HCT116 (cell line): Measurements from ENCODE around the gene NR1I3. TPM values are rescaled to one million over a fixed set of nuclear protein-coding genes. Genes with fewer than 3 reads are reported as not detected.

Experiments
- ATAC-seq: fragments of 200-7000 bp; cut with Tn5 transposase; 2 replicates; pipeline ENCODE4 v1.9.1; 2020; ENCODE audit warnings: mild to moderate bottlenecking, moderate library complexity
- BruUV-seq: library from RNA; stranded (reverse); fragments of 400-500 nt; replicated peaks from 2 replicates; lab custom pipeline; 2021; lab: Mats Ljungman, UMichigan
- CTCF ChIA-PET: fragments of 300-600 bp; sonication (Branson Sonifier 250); formaldehyde crosslinking; loops from one replicate; lab custom pipeline; 2021; ENCODE audit warnings: antibody characterized with exemption; lab: Charles Lee
- POLR2A ChIA-PET: fragments of 300-600, 350-600 bp; sonication (Branson Sonifier 250); formaldehyde crosslinking; loops from one replicate; lab custom pipeline; 2021; ENCODE audit warnings: antibody characterized with exemption; lab: Charles Lee
- RAD21 ChIA-PET, 2 experiments: fragments of 300-600 bp; sonication (Branson Sonifier 250); formaldehyde crosslinking; loops; one replicate each; lab custom pipeline; 2023; ENCODE audit warnings: low total read pairs in 2 of 2; ENCODE audit not compliant: uncharacterized antibody in 2 of 2, unreplicated experiment in 2 of 2, low non-redundant PET in 1 of 2; lab: Charles Lee
- DNase-seq: peaks from one replicate; pipeline ENCODE4 v3.0.0-alpha.2; 2010; ENCODE audit warnings: low read depth, low spot score
- H2AFZ ChIP-seq: fragments of 200-600 bp; shearing (Covaris generic), sonication (generic); 2 replicates; pipeline ENCODE4 v1.6.1; 2017; ENCODE audit warnings: low read depth, mixed run types, mixed read lengths, antibody characterized with exemption, low read length; ENCODE audit not compliant: poor library complexity, severe bottlenecking
- H3K27ac ChIP-seq: 2 replicates; pipeline ENCODE4 v1.5.1; 2012; ENCODE audit warnings: low read depth, low read length
- H3K27me3 ChIP-seq: fragments of 200-600 bp; sonication (generic); 2 replicates; pipeline ENCODE4 v1.6.1; 2016; ENCODE audit warnings: mixed run types, low read length, mixed read lengths; ENCODE audit not compliant: insufficient read depth
- H3K36me3 ChIP-seq, 2 experiments: fragments of 200-500 bp in 1 of 2; fragments of 200-600 bp in 1 of 2; sonication (Bioruptor generic) in 1 of 2; sonication (generic) in 1 of 2; 2 replicates each; pipeline versions ENCODE4 v1.5.1 to v1.6.1; 2014 to 2016; ENCODE audit warnings: low read length in 2 of 2, inconsistent platforms in 1 of 2, mixed read lengths in 1 of 2, mixed run types in 1 of 2; ENCODE audit not compliant: insufficient read depth in 2 of 2, control insufficient read depth in 1 of 2
- H3K4me1 ChIP-seq, 2 experiments: fragments of 200-600 bp in 1 of 2; sonication (generic) in 1 of 2; 2 replicates each; pipeline versions ENCODE4 v1.5.1 to v1.6.1; 2012 to 2017; ENCODE audit warnings: low read length in 2 of 2, inconsistent platforms in 1 of 2, mild to moderate bottlenecking in 1 of 2, mixed read lengths in 1 of 2, mixed run types in 1 of 2, moderate library complexity in 1 of 2; ENCODE audit not compliant: insufficient read depth in 2 of 2, control insufficient read depth in 1 of 2
- H3K4me2 ChIP-seq: fragments of 200-600 bp; sonication (generic); 2 replicates; pipeline ENCODE4 v1.6.1; 2017; ENCODE audit warnings: mixed run types, low read length, mixed read lengths
- H3K4me3 ChIP-seq, 2 experiments: fragments of 200-600 bp in 1 of 2; sonication (generic) in 1 of 2; replicated peaks in 1 of 2; 2 replicates each; pipeline ENCODE4 v1.5.1; 2011 to 2016; ENCODE audit warnings: low read length in 2 of 2, control low read depth in 1 of 2, low read depth in 1 of 2, mild to moderate bottlenecking in 1 of 2, mixed read lengths in 1 of 2, mixed run types in 1 of 2
- H3K79me2 ChIP-seq: fragments of 200-600 bp; sonication (generic); 2 replicates; pipeline ENCODE4 v1.6.1; 2017; ENCODE audit warnings: mild to moderate bottlenecking, mixed run types, low read length, moderate library complexity, mixed read lengths; ENCODE audit not compliant: insufficient read depth
- H3K9ac ChIP-seq: fragments of 200-600 bp; sonication (generic); 2 replicates; pipeline ENCODE4 v1.6.1; 2016; ENCODE audit warnings: low read length, mixed read lengths
- H3K9me2 ChIP-seq: fragments of 200-600 bp; sonication (generic), shearing (Covaris generic); 2 replicates; pipeline ENCODE4 v1.6.1; 2017; ENCODE audit warnings: mixed run types, mild to moderate bottlenecking, moderate library complexity; ENCODE audit not compliant: insufficient read depth
- H3K9me3 ChIP-seq, 2 experiments: fragments of 200-500 bp in 1 of 2; fragments of 200-600 bp in 1 of 2; sonication (Bioruptor generic) in 1 of 2; sonication (generic) in 1 of 2; 2 replicates each; pipeline ENCODE4 v1.6.1; 2014 to 2017; ENCODE audit warnings: low read length in 2 of 2, mixed read lengths in 2 of 2, inconsistent platforms in 1 of 2, low read depth in 1 of 2, mild to moderate bottlenecking in 1 of 2, mixed run types in 1 of 2, moderate library complexity in 1 of 2; ENCODE audit not compliant: control insufficient read depth in 1 of 2, insufficient read depth in 1 of 2
- H4K20me1 ChIP-seq: fragments of 200-600 bp; sonication (generic), shearing (Covaris generic); 2 replicates; pipeline ENCODE4 v1.6.1; 2017; ENCODE audit warnings: mixed run types, mild to moderate bottlenecking, moderate library complexity; ENCODE audit not compliant: insufficient read depth
- CTCF ChIP-seq, 3 experiments: fragments of 200-600 bp in 1 of 3; sonication (generic) in 1 of 3; IDR thresholded peaks in 2 of 3; conservative IDR thresholded peaks in 1 of 3; 2 replicates each; pipeline ENCODE4 v1.5.1; 2012 to 2017; ENCODE audit warnings: low read depth in 2 of 3, low read length in 2 of 3, antibody characterized with exemption in 1 of 3, borderline replicate concordance in 1 of 3, control low read depth in 1 of 3, mild to moderate bottlenecking in 1 of 3, mixed read lengths in 1 of 3, mixed run types in 1 of 3, moderate library complexity in 1 of 3; ENCODE audit not compliant: insufficient read depth in 1 of 3
- EGR1 ChIP-seq: IDR thresholded peaks from 2 replicates; pipeline ENCODE4 v1.6.1; 2012; ENCODE audit warnings: low read depth
- ELF1 ChIP-seq: IDR thresholded peaks from 2 replicates; pipeline ENCODE4 v1.6.1; 2012; ENCODE audit warnings: low read depth, borderline replicate concordance
- EZH2 ChIP-seq: fragments of 200-600 bp; sonication (generic); IDR thresholded peaks from 2 replicates; pipeline ENCODE4 v1.6.1; 2017; ENCODE audit warnings: antibody characterized with exemption, mixed run types
- FOSL1 ChIP-seq: IDR thresholded peaks from 2 replicates; pipeline ENCODE4 v1.6.1; 2012; ENCODE audit warnings: low read depth
- JUND ChIP-seq: IDR thresholded peaks from 2 replicates; pipeline ENCODE4 v1.6.1; 2012
- POLR2AphosphoS5 ChIP-seq: IDR thresholded peaks from 2 replicates; pipeline ENCODE4 v1.6.1; 2011; ENCODE audit warnings: mild to moderate bottlenecking, low read depth, low read length, moderate library complexity
- RAD21 ChIP-seq: IDR thresholded peaks from 2 replicates; pipeline ENCODE4 v1.6.1; 2012; ENCODE audit warnings: low read depth, mild to moderate bottlenecking
- SIN3A ChIP-seq: IDR thresholded peaks from 2 replicates; pipeline ENCODE4 v1.6.1; 2012; ENCODE audit warnings: low read depth
- SP1 ChIP-seq: IDR thresholded peaks from 2 replicates; pipeline ENCODE4 v1.6.1; 2012; ENCODE audit warnings: low read depth
- SRF ChIP-seq: IDR thresholded peaks from 2 replicates; pipeline ENCODE4 v1.6.1; 2012; ENCODE audit warnings: low read depth
- YY1 ChIP-seq: IDR thresholded peaks from 2 replicates; pipeline ENCODE4 v1.6.1; 2011; ENCODE audit warnings: low read length, low read depth, moderate library complexity, mild to moderate bottlenecking; ENCODE audit not compliant: insufficient replicate concordance; ENCODE audit errors: extremely low read depth
- ZBTB33 ChIP-seq: IDR thresholded peaks from 2 replicates; pipeline ENCODE4 v1.6.1; 2011; ENCODE audit warnings: mild to moderate bottlenecking, low read length, moderate library complexity; ENCODE audit not compliant: insufficient replicate concordance; ENCODE audit errors: extremely low read depth
- ZNF274 ChIP-seq: fragments of 200-500 bp; sonication (Bioruptor generic); IDR thresholded peaks from 2 replicates; pipeline ENCODE4 v1.6.1; 2014; ENCODE audit warnings: mild to moderate bottlenecking, low read depth, low read length, inconsistent platforms
- intact Hi-C: fragments of 100-400 bp; cut with micrococcal nuclease; formaldehyde crosslinking; loops from 2 replicates; pipeline ENCODE4 v1.10.0; 2022
- total RNA-seq: library from RNA; stranded (reverse); gene quantifications from one replicate; pipeline ENCODE4 v1.2.1, GENCODE V29; 2021; ENCODE audit not compliant: unreplicated experiment

Gene NR1I3
- total RNA-seq, 1 experiment from 2014 or later: not detected

- ATAC-seq (peak; percentile 68), DNase-seq (peak; percentile 50)
- H3K4me2 ChIP-seq: peak overlapping the region; percentile 93
- H3K36me3 ChIP-seq: peaks cover 4 to 17% of the 10 kb centered on the region in 2 experiments
- ChIA-PET CTCF (interaction anchor here (1.0 to 3.1 kb wide), 6 partner anchors 9 to 155 kb away, joined by 3 to 46 read pairs (median 14); partner anchors contain the start of gene CFAP126), POLR2A (no interaction called here), RAD21 (interaction anchor here in 1 of 2 experiments (1.3 kb wide), 1 partner anchor 64 kb away, joined by 5 read pairs; no protein-coding TSS in a partner anchor)
- peak overlapping the region; percentile 69 for H3K27ac ChIP-seq
- H2AFZ ChIP-seq: no peak overlapping the region
- peak overlapping the region; percentile 66 to 72 for H3K4me3 ChIP-seq
- H3K4me1 ChIP-seq: peaks cover 14 to 24% of the 10 kb centered on the region in 2 experiments; a peak in 3 of 4 replicates
- no peaks in the 10 kb centered on the region for H3K9me3 ChIP-seq
- no peaks in the 10 kb centered on the region for H4K20me1 ChIP-seq
- no peaks in the 10 kb centered on the region for H3K79me2 ChIP-seq
- H3K9ac ChIP-seq: peak overlapping the region; percentile 72
- H3K27me3 ChIP-seq: no peaks in the 10 kb centered on the region
- no peaks in the 10 kb centered on the region for H3K9me2 ChIP-seq
- TF ChIP-seq CTCF (IDR thresholded peaks at IDR 0.05 in 2 of 3, conservative IDR thresholded peaks at IDR 0.05 in 1 of 3; ENCODE audit: borderline replicate concordance in 1 of 3, insufficient read depth in 1 of 3, low read depth in 2 of 3, low read length in 2 of 3): peak; percentile 75 to 88 (median 87)
- TF ChIP-seq RAD21: peak; percentile 76
- no peak for TF ChIP-seq JUND
- TF ChIP-seq, all 23 proteins: peak for 2
- intact Hi-C loops: loop anchor here (1.0 kb wide), 3 partner anchors 64 to 155 kb away; no protein-coding TSS in a partner anchor
- BruUV-seq: no TSS peak
These were observed 10.7 kb downstream of the NR1I3 start for GRCh38 chr1:161227196-161227871.

- intact Hi-C loops: loop anchor here (1.0 kb wide), 3 partner anchors 65 to 156 kb away; no protein-coding TSS in a partner anchor
- RAD21 ChIA-PET: no interaction called here
- TF ChIP-seq ZNF274 (no peak), FOSL1 (no peak), JUND (no peak), ELF1 (no peak), SP1 (no peak), ZBTB33 (no peak), YY1 (no peak), EGR1 (no peak), SIN3A (no peak), SRF (no peak), EZH2 (no peak), POLR2AphosphoS5 (no peak)
These were observed 11.2 kb downstream of the NR1I3 start for GRCh38 chr1:161226759-161227158.

More at GRCh38 chr1:161226759-161227158, 11.2 kb downstream of the NR1I3 start:
- H3K36me3 ChIP-seq: peaks cover 4 to 17% of the 10 kb centered on the region in 2 experiments
- no peaks in the 10 kb centered on the region for H3K9me3 ChIP-seq
- H4K20me1 ChIP-seq: no peaks in the 10 kb centered on the region
- ATAC-seq (no peak), DNase-seq (no peak)
- peak overlapping the region; percentile 93 for H3K4me2 ChIP-seq
- H3K4me1 ChIP-seq: peaks cover 14 to 24% of the 10 kb centered on the region in 2 experiments; a peak in 3 of 4 replicates
- no peaks in the 10 kb centered on the region for H3K79me2 ChIP-seq
- peak overlapping the region; percentile 72 for H3K9ac ChIP-seq
- no peaks in the 10 kb centered on the region for H3K9me2 ChIP-seq
- CTCF ChIA-PET: interaction anchor here (0.8 to 3.1 kb wide), 8 partner anchors 10 to 446 kb away, joined by 3 to 46 read pairs (median 8); partner anchors contain the start of gene CFAP126
- peak overlapping the region; percentile 66 to 72 for H3K4me3 ChIP-seq
- no peak overlapping the region for H2AFZ ChIP-seq
- peak overlapping the region; percentile 69 for H3K27ac ChIP-seq
- no TSS peak for BruUV-seq
- no peaks in the 10 kb centered on the region for H3K27me3 ChIP-seq
- POLR2A ChIA-PET: interaction anchor here (1.2 kb wide), 1 partner anchor 163 kb away, joined by 3 read pairs; no protein-coding TSS in a partner anchor
